Measurements from ENCODE around the gene GALNT10.

DNA sequence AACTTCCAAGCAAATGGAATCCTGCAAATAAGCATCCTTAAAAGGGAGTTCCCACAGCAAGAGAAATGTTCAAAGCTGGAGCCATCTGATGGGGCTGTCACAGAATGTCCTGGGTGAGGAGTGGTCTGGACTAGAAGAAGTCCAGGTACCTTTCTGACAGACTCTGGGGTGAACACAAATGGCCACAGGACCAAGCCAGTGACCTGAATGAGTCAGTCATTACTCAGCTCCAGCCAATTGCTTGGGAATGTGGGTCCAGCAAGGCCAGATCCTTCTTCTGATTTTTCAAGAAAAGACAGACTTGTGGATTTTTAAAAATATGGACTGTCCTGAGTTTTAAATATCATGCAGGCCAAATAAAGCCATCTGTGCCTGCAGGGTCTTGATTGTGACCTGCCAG, 30.1 kb downstream of the GALNT10 start:
- TF ChIP-seq POLR2AphosphoS5 (IDR thresholded peaks at IDR 0.05; ENCODE audit: borderline replicate concordance, low read depth, low read length) = no peak
- no peak for TF ChIP-seq EZH2 (IDR thresholded peaks at IDR 0.05)
- no peak for TF ChIP-seq FOXP2 (optimal IDR thresholded peaks at IDR 0.05; ENCODE audit: control extremely low read depth, extremely low read length, insufficient read depth)

Measured in SK-N-MC (cell line).